GM21515 (cell line): ENCODE data around the gene AIMP1.
A peak's percentile ranks its signal among the peaks of the same experiment; 100 is the strongest.
"Not testable (repeated sequence)": the region's sequence is repeated elsewhere in the genome, so short reads cannot be mapped to it uniquely, and the experiment has no call there.

Experiments used
- ATAC-seq: cut with Tn5 transposase; IDR thresholded peaks from one replicate; pipeline ENCODE4 v1.9.1; 2021; ENCODE audit not compliant: unreplicated experiment

AIMP1 gene

GRCh38 chr4:106344647-106344970 is 28.3 kb downstream of the AIMP1 start:
- no peak for ATAC-seq

- ATAC-seq = no peak
Measured at GRCh38 chr4:106347167-106347566, 30.8 kb downstream of the AIMP1 start.

- ATAC-seq = no peak
Measured at GRCh38 chr4:106351016-106351415, 34.7 kb downstream of the AIMP1 start.

GRCh38 chr4:106353786-106354185 is 37.4 kb downstream of the AIMP1 start:
- ATAC-seq = no peak

- ATAC-seq = no peak
Measured at GRCh38 chr4:106355193-106355592, 38.8 kb downstream of the AIMP1 start.

- ATAC-seq = no peak
Measured at GRCh38 chr4:106358899-106359298, 42.5 kb downstream of the AIMP1 start.

GRCh38 chr4:106362086-106362825 is 45.9 kb downstream of the AIMP1 start:
- no peak for ATAC-seq

- no peak for ATAC-seq
Measured at GRCh38 chr4:106364282-106364681, 47.9 kb downstream of the AIMP1 start.

GRCh38 chr4:106365613-106366012 is 49.3 kb downstream of the AIMP1 start:
- ATAC-seq = no peak

- ATAC-seq = no peak
Measured at GRCh38 chr4:106366026-106366425, 49.7 kb downstream of the AIMP1 start.

- ATAC-seq = no peak
Measured at GRCh38 chr4:106367072-106367471, 50.7 kb downstream of the AIMP1 start.

- no peak for ATAC-seq
Measured at GRCh38 chr4:106368678-106369077, 52.3 kb downstream of the AIMP1 start, which contains the start of gene GIMD1. GIMD1 (minus strand) TSS chr4:106368778; CDS start chr4:106367435, 1,343 bp downstream.

- peak; percentile 67 for ATAC-seq
Measured at GRCh38 chr4:106369456-106370060, 53.2 kb downstream of the AIMP1 start.

- ATAC-seq = no peak
Measured at GRCh38 chr4:106370214-106370613, 53.9 kb downstream of the AIMP1 start.

GRCh38 chr4:106371161-106371560 is 54.8 kb downstream of the AIMP1 start:
- no peak for ATAC-seq

- ATAC-seq = no peak
Measured at GRCh38 chr4:106373026-106373425, 56.7 kb downstream of the AIMP1 start.

- no peak for ATAC-seq
Measured at GRCh38 chr4:106380179-106380578, 63.8 kb downstream of the AIMP1 start.

- no peak for ATAC-seq
Measured at GRCh38 chr4:106384878-106385277, 68.5 kb downstream of the AIMP1 start.

- no peak for ATAC-seq
Measured at GRCh38 chr4:106385853-106386393, 69.6 kb downstream of the AIMP1 start.

- ATAC-seq = no peak
Measured at GRCh38 chr4:106395582-106395981, 79.2 kb downstream of the AIMP1 start.

- ATAC-seq = not testable (repeated sequence)
Measured at GRCh38 chr4:106398898-106399297, 82.5 kb downstream of the AIMP1 start.
